HG03066 (cell line): Measurements from ENCODE around the gene DNAJC15.
"Not testable (repeated sequence)": the region's sequence is repeated elsewhere in the genome, so short reads cannot be mapped to it uniquely, and the experiment has no call there.

Source experiments
- ATAC-seq: cut with Tn5 transposase; IDR thresholded peaks from one replicate; pipeline ENCODE4 v1.9.1; 2021; ENCODE audit warnings: low read depth; ENCODE audit not compliant: unreplicated experiment

The DNAJC15 gene

DNA sequence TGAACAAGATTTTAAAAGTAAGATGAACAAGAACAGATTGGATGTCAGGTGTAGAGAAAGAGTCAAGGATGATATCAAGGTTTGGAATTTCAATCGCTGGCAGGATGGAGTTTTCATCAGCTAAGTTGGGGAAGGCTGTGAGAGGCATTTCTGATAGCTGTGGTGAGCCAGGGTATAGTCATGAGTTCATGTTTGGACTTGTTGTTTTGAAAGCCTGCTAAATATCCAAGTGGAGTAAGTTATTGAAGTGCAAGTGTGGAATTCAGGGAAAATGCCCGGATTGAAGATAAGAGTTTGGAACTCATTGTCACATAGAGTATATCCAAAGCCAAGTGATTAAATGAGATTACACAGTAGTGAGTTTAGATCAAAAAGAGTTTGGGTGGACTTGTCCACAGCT lies 20.4 kb upstream of the DNAJC15 start:
- no peak for ATAC-seq

DNA sequence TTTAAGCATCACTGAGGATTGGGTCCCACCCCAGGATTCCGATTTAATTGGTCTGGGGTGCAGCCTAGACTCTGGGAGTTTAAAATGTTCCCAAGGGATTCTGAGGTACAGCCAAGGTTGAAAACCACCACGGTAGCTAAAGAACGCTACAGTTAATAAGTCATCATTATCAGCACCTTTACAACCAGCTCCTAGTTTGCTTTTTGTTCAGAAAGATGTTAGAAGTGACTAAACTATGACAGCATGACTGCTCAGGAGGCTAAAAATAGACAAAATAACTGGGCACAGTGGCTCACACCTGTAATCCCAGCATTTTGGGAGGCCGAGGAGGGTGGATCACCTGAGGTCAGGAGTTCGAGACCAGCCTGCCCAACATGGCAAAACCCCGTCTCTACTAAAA lies 19.7 kb upstream of the DNAJC15 start:
- no peak for ATAC-seq

DNA sequence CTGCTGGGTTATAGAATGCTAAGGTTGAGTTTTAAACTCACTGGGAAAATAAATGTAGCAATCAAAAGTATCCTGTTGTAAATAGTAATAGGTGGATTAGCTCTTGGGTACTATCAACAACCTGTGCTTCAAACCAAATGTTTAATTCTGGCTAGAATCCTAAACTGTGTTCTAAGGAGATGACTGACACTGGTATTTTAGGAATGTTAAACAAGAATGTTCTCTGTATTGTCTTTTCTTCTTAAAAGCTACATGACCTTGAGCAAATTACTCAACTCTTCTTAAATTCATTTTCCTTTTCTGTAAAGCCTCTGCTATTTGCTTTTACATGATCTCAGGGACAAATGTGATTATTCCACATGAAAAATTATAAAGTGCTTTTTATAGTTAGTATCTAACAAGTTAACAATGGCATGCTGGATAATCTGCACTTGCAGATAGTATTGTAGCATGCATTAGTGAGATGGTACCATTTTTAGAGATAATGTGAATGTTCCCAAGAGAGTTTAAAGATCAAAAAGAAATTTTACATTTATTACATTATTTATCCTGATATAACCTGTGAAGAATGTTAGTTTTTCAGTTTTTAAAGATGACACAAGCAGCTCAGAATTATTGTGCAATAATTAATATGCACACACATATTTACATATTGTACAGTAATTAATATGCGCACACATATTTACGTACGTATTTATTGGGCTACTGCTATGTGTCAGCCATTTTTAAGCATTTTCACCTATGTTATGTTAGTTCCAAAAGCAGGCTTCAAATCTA lies 17.7 kb upstream of the DNAJC15 start:
- ATAC-seq, result no peak

GRCh38 chr13:43006893-43007631 lies 16.3 kb upstream of the DNAJC15 start:
- no peak for ATAC-seq

DNA sequence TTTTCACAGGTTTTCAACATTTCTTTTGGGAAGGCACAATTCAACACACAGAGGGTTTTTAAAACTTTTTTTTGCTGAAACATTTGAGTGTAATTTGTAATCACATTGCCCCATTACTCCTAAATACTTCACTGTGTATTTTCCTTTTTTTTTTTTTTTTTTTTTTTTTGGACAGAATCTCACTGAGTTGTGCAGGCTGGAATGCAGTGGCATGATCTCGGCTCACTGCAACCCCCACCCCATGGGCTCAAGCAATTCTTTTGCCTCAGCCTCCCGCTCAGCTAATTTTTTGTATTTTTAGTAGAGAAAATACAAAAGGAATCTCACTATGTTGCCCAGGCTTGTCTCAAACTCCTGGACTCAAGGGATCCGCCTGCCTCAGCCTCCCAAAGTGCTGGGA lies 14.8 kb upstream of the DNAJC15 start:
- no peak for ATAC-seq

GRCh38 chr13:43009506-43009905 lies 13.9 kb upstream of the DNAJC15 start:
- no peak for ATAC-seq

DNA sequence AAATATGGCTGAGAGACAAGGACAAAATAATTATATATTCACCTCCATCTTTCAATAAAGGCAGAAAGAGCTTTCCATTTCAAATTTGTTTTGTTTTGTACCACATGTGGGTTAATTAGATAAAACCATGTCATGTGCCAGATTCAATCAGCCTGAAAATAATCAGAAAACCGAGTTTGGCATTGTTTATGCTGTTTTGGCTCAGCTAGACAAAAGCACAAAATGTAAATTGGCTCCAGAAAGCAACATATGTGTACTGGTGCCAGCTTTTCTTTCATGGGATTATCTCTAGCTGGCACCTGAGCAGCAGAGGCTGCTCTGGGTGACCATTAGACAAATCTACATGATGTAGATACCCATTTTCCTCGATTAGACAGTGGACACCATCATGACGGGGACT lies 9.2 kb upstream of the DNAJC15 start:
- no peak for ATAC-seq

GRCh38 chr13:43016226-43016625 lies 7.2 kb upstream of the DNAJC15 start:
- ATAC-seq, result no peak

DNA sequence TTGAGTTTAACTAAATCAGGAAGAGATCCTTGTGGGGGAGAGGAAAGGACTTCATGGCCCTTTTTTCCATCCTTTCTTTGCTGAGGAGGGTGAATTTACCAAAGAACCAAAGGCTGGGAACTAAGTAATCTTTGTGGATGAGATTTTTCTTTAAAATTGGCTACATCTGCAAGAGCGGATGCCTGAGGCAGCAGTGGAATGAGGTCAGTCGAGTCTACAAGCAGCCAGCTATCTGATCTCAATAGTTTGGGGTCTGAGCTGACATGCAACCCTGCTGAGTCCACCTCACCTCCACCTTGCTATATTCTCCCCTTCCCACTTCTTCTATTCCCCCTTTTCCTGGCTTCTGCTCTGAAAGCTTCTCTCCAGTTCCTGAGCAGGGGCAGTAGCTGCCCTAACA lies 3.6 kb upstream of the DNAJC15 start:
- no peak for ATAC-seq

GRCh38 chr13:43020794-43021193 lies 2.6 kb upstream of the DNAJC15 start:
- ATAC-seq, result no peak

GRCh38 chr13:43021926-43022670 lies 1.3 kb upstream of the DNAJC15 start:
- no peak for ATAC-seq

GRCh38 chr13:43022934-43023288 lies 475 bp upstream of the DNAJC15 start:
- no peak for ATAC-seq

DNA sequence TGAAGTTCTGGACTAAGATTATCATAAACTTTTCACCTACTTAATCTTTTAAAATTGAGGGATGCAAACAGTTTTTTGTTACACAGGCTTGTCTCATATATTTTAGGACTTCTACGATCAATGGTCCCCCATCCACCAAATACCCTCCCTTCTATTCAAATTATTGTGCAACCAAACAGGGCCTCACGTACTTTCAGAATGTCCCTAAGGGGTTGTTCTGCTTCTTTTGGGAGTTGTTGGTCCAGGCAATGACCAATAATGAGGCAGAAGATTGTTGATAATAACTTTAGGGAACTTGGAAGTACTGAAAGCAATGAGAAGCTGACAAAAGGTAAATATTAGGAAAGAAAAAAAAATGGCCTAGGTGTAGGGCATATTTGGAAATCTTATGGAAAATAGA lies 2.9 kb downstream of the DNAJC15 start:
- no peak for ATAC-seq

- no peak for ATAC-seq
Measured at GRCh38 chr13:43030548-43030947, 7.2 kb downstream of the DNAJC15 start.

- ATAC-seq, result no peak
Measured at GRCh38 chr13:43031881-43032280, 8.5 kb downstream of the DNAJC15 start.

GRCh38 chr13:43033038-43033437 lies 9.7 kb downstream of the DNAJC15 start:
- no peak for ATAC-seq

GRCh38 chr13:43036351-43037250 lies 13.2 kb downstream of the DNAJC15 start:
- ATAC-seq, result no peak

- no peak for ATAC-seq
Measured at GRCh38 chr13:43039966-43040365, 16.6 kb downstream of the DNAJC15 start.

GRCh38 chr13:43040581-43041368 lies 17.4 kb downstream of the DNAJC15 start:
- not testable (repeated sequence) for ATAC-seq
